Anterior cingulate cortex (tissue), 58 donors: ENCODE measurements around the gene EMID1.

Experiments
- DNase-seq, 58 donors: peaks; one replicate each; lab custom pipeline; 2025; lab: John Stamatoyannopoulos, UW

Gene EMID1

GRCh38 chr22:29256606-29257325 lies 51.1 kb downstream of the EMID1 start:
- no peak for DNase-seq

- no peak for DNase-seq
Measured at GRCh38 chr22:29257751-29258181, 52.1 kb downstream of the EMID1 start.

- DNase-seq = no peak
Measured at GRCh38 chr22:29258407-29259252, 52.9 kb downstream of the EMID1 start.

- no peak for DNase-seq
Measured at GRCh38 chr22:29259253-29259899, 53.7 kb downstream of the EMID1 start.

- DNase-seq = no peak
Measured at GRCh38 chr22:29260031-29260560, 54.4 kb downstream of the EMID1 start.

- no peak for DNase-seq
Measured at GRCh38 chr22:29260601-29261315, 55.1 kb downstream of the EMID1 start.

- DNase-seq = no peak
Measured at GRCh38 chr22:29263791-29264276, 58.1 kb downstream of the EMID1 start.

- no peak for DNase-seq
Measured at GRCh38 chr22:29265305-29265704, 59.6 kb downstream of the EMID1 start.

GRCh38 chr22:29265929-29266328 lies 60.2 kb downstream of the EMID1 start:
- no peak for DNase-seq

- DNase-seq = no peak
Measured at GRCh38 chr22:29266564-29267461, 61.1 kb downstream of the EMID1 start.

GRCh38 chr22:29267462-29267857 lies 61.8 kb downstream of the EMID1 start:
- no peak for DNase-seq

- peak; percentile 57 to 99 (median 95) for DNase-seq
Measured at GRCh38 chr22:29267858-29268510, 62.3 kb downstream of the EMID1 start, which contains the start of the genes EWSR1 and RHBDD3. Gene EWSR1 (plus strand): TSS chr22:29268268. CDS start chr22:29268337, 69 bp downstream. Gene RHBDD3 (minus strand): TSS chr22:29267981. CDS start chr22:29265626, 2,355 bp downstream.

- DNase-seq = peak in 48 of 58 donors; percentile 28 to 85 (median 68)
Measured at GRCh38 chr22:29268511-29269229, 63.0 kb downstream of the EMID1 start.

GRCh38 chr22:29269230-29269604 lies 63.5 kb downstream of the EMID1 start:
- no peak for DNase-seq

- DNase-seq = peak in 1 of 58 donors; percentile 15
Measured at GRCh38 chr22:29269731-29270474, 64.2 kb downstream of the EMID1 start.

GRCh38 chr22:29270475-29271271 lies 65.0 kb downstream of the EMID1 start:
- DNase-seq = no peak
